ENCODE data around the gene SMURF2. TPM values are rescaled to one million over a fixed set of nuclear protein-coding genes. Genes with fewer than 3 reads are reported as not detected.
"Not testable (repeated sequence)": the region's sequence is repeated elsewhere in the genome, so short reads cannot be mapped to it uniquely, and the experiment has no call there.

The SMURF2 gene
- total and polyA plus RNA-seq, 2 of the 4 experiments (the other 2 are of a cell fraction), result 131 to 774 TPM

DNA sequence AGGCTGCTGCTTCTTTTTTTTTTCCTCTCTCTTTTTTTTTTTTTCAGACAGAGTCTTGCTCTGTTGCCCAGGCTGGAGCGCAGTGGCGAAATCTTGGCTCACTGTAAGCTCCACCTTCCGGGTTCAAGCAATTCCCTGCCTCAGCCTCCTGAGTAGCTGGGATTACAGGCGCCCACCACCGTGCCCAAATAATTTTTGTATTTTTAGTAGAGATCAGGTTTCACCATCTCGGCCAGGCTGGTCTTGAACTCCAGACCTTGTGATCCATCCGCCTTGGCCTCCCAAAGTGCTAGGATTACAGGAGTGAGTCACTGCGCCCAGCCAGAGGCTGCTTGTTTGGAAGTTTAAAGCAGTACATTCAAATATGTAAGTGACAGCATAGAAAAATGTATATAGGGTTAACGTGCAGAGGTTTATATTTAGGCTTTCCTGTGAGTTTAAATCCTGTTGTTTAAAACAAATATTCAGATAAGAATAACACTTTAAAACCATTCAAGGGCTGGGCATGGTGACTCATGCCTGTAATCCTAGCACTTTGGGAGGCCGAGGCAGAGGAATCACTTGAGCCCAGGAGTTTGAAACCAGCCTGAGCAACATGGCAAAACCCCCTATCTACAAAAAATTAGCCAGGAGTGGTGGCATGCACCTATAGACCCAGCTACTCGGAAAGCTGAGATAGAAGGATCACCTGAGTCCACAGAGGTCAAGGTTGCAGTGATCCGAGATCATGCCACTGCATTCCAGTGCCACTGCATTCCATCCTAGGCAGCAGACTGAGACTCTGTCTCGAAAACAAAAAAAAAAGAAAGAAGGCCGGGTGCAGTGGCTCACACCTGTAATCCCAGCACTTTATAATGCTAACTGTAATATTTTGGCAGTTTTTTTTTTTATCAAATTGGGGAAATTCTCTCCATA is 6.0 kb upstream of the SMURF2 start:
- Histone ChIP-seq H2BK20ac (ENCODE audit: low read depth, low read length) (peak overlapping the region; percentile 100), H4K8ac (ENCODE audit: low read depth in 2 of 2, low read length in 2 of 2) (peak overlapping the region; percentile 68 to 98; a peak in 3 of 4 replicates), H3K4ac (ENCODE audit: low read depth, low read length) (peak overlapping the region; percentile 100), H3K23ac (ENCODE audit: low read depth, low read length) (peak overlapping the region; percentile 98; the same call in 1 of the 2 replicates), H3K9ac (ENCODE audit: low read depth, low read length) (peak overlapping the region; percentile 47), H2AK9ac (replicated peaks; ENCODE audit: low read depth, low read length, poor library complexity) (peak overlapping the region; percentile 72), H3K27ac (ENCODE audit: insufficient read depth, low read length) (peak overlapping the region; percentile 93), H3K14ac (replicated peaks; ENCODE audit: low read depth, low read length) (peak overlapping the region; percentile 99), H3K4me2 (ENCODE audit: low read depth, low read length) (peak overlapping the region; percentile 80), H2AK5ac (ENCODE audit: low read depth, low read length) (peak overlapping the region; percentile 92), H2BK15ac (ENCODE audit: low read depth, low read length) (peak overlapping the region; percentile 95; the same call in 2 of the 3 replicates), H4K5ac (ENCODE audit: low read depth, low read length) (peak overlapping the region; percentile 93), H3K79me1 (ENCODE audit: low read depth in 1 of 2, low read length in 2 of 2) (peaks cover 1 to 28% of the 10 kb centered on the region in 2 experiments; a peak in 3 of 4 replicates), H4K91ac (ENCODE audit: insufficient read depth, low read depth, low read length) (peak overlapping the region; percentile 99), H3K56ac (ENCODE audit: extremely low read depth, insufficient read depth, low read length) (peak overlapping the region; percentile 57; the same call in 1 of the 2 replicates), H3K18ac (ENCODE audit: low read depth, low read length) (peak overlapping the region; percentile 99), H2BK120ac (ENCODE audit: low read depth, low read length) (peak overlapping the region; percentile 100), H3K4me1 (ENCODE audit: control insufficient read depth, insufficient read depth, low read length) (peaks cover 13% of the 10 kb centered on the region), H2BK5ac (ENCODE audit: low read depth, low read length, poor library complexity, severe bottlenecking) (peak overlapping the region; percentile 99)
- peak; percentile 60 for ATAC-seq (ENCODE audit: low read depth)
- peak; percentile 95 for DNase-seq
- POLR2A ChIA-PET (ENCODE audit: unreplicated experiment); H3K4me3 ChIP-seq (ENCODE audit: insufficient read depth, low read depth, low read length); dilution Hi-C loops (cut with HindIII; ENCODE audit: low sequenced_read_pairs, unreplicated experiment); H3K9me1 ChIP-seq (ENCODE audit: insufficient read depth, low read length); intact Hi-C loops (cut with micrococcal nuclease); CTCF ChIA-PET; H3K27me3 ChIP-seq (ENCODE audit: control insufficient read depth, insufficient read depth, low read length); H2AFZ ChIP-seq (replicated peaks; ENCODE audit: low read length, poor library complexity); H3K36me3 ChIP-seq (ENCODE audit: control insufficient read depth, insufficient read depth, low read length); H4K20me1 ChIP-seq (ENCODE audit: insufficient read depth, low read length); H3K9me3 ChIP-seq (ENCODE audit: control insufficient read depth, insufficient read depth, low read length); BruUV-seq (replicated peaks); in situ Hi-C loops (cut with MboI; ENCODE audit: low sequenced_read_pairs): not testable (repeated sequence)
- 20% methylated on average over 2 of the region's 14 CpGs; no CpG with 5 or more reads in 1 of the 2 experiments for WGBS, 2 experiments (ENCODE audit: extremely low coverage in 2 of 2, insufficient read length in 1 of 2)
- TF ChIP-seq BHLHE40 (IDR thresholded peaks at IDR 0.05; ENCODE audit: low read depth, low read length), result peak; percentile 72
- TF ChIP-seq RCOR1 (IDR thresholded peaks at IDR 0.05; ENCODE audit: insufficient replicate concordance, low read length), result peak; percentile 91
- peak; percentile 23; the same call in 1 of the 2 replicates for TF ChIP-seq FOS (IDR thresholded peaks at IDR 0.05; ENCODE audit: low read depth, low read length)

Measured in IMR-90 (cell line).